Nephron progenitor cell (in vitro differentiated cells): Measurements from ENCODE around the gene SYNJ2.

Experiments
- DNase-seq: peaks from one replicate; pipeline ENCODE4 v3.0.0; 2021
- H3K27ac Mint-ChIP-seq: 2 replicates; pipeline ENCODE4 v1.8.0; 2021; ENCODE audit warnings: mild to moderate bottlenecking, moderate library complexity, mixed read lengths
- H3K27me3 Mint-ChIP-seq: 2 replicates; pipeline ENCODE4 v1.8.0; 2021; ENCODE audit warnings: mild to moderate bottlenecking, low read depth, mixed read lengths; ENCODE audit not compliant: poor library complexity
- H3K36me3 Mint-ChIP-seq: 2 replicates; pipeline ENCODE4 v1.8.0; 2021; ENCODE audit warnings: low read depth, mixed read lengths
- H3K4me1 Mint-ChIP-seq: 2 replicates; pipeline ENCODE4 v1.8.0; 2021; ENCODE audit warnings: mixed read lengths
- H3K4me3 Mint-ChIP-seq: 2 replicates; pipeline ENCODE4 v1.8.0; 2021; ENCODE audit warnings: mild to moderate bottlenecking, moderate library complexity, mixed read lengths
- H3K9me3 Mint-ChIP-seq: 2 replicates; pipeline ENCODE4 v1.8.0; 2021; ENCODE audit warnings: mild to moderate bottlenecking, moderate library complexity, mixed read lengths
- TF ChIP-seq, protein P1 (sequence below): fragments of 200-600 bp; sonication (generic); IDR thresholded peaks from 2 replicates; pipeline ENCODE4 v1.5.0; 2021; ENCODE audit warnings: antibody characterized with exemption

Gene SYNJ2

DNA sequence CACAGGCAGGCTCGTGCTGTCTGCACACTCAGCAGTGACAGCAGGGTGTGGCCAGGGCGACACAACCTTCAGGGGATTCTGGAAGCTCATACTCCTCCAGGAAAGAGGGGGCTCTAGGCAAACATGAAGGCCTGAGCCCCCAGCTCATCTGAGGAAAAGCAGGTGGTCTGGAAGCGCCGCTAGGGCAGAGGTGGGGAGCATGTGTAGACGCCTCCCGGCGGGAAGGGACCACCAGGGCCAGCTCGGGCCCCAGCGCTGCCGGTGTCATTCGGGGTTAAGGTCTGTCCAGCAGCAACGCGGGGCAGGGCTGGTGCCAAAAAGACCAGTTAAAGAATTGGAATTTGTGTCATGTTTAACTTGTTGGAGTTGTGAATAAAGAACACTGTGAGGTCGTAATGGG is 39.3 kb upstream of the SYNJ2 start:
- no peaks in the 10 kb centered on the region for H3K9me3 Mint-ChIP-seq
- DNase-seq, result no peak
- peak overlapping the region; percentile 56 for H3K27ac Mint-ChIP-seq
- H3K36me3 Mint-ChIP-seq, result peaks cover 52% of the 10 kb centered on the region
- TF ChIP-seq, protein P1, sequence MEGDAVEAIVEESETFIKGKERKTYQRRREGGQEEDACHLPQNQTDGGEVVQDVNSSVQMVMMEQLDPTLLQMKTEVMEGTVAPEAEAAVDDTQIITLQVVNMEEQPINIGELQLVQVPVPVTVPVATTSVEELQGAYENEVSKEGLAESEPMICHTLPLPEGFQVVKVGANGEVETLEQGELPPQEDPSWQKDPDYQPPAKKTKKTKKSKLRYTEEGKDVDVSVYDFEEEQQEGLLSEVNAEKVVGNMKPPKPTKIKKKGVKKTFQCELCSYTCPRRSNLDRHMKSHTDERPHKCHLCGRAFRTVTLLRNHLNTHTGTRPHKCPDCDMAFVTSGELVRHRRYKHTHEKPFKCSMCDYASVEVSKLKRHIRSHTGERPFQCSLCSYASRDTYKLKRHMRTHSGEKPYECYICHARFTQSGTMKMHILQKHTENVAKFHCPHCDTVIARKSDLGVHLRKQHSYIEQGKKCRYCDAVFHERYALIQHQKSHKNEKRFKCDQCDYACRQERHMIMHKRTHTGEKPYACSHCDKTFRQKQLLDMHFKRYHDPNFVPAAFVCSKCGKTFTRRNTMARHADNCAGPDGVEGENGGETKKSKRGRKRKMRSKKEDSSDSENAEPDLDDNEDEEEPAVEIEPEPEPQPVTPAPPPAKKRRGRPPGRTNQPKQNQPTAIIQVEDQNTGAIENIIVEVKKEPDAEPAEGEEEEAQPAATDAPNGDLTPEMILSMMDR, result no peak
- peaks cover 5% of the 10 kb centered on the region for H3K27me3 Mint-ChIP-seq
- peaks cover 6% of the 10 kb centered on the region for H3K4me1 Mint-ChIP-seq
- H3K4me3 Mint-ChIP-seq, result no peak overlapping the region

DNA sequence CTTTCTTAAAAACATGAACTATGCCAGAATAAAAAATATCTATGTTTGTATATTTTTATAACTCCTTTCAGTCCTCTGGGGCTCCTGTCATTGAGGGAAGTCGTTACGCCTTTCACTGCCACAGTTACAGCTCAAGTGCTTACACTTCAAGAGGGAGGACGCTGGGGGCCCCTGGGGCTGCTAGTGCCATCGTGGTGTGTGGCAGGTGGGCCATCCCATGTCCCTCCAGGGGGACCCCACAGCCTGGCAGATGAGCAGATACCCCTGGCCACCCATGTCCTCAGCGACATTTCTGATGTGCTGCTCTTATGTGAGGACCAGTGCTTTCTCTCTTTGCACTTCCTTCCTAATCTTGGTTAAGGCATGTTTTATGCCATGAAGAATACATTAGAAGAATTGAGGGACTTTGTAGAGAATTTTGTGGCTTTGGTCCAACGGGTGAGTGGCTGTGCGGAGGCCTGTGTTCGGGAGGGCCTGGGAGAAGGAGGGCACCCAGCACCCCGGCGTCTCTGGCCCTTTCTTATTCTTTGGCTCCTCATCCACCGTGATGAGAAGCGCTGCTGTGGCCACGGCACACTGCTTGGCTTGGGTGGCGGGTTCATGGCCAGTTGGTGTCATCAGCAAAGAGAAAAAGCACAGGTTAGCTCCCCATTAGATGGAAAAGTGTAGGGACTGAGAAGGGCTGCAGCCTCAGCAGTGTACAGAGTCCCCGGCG is 38.3 kb upstream of the SYNJ2 start:
- Mint-ChIP-seq H3K27ac (no peak overlapping the region), H3K27me3 (peaks cover 5% of the 10 kb centered on the region), H3K9me3 (no peaks in the 10 kb centered on the region), H3K4me3 (no peak overlapping the region), H3K4me1 (peaks cover 6% of the 10 kb centered on the region), H3K36me3 (peaks cover 55% of the 10 kb centered on the region)
- TF ChIP-seq, protein P1, result no peak
- DNase-seq, result no peak

DNA sequence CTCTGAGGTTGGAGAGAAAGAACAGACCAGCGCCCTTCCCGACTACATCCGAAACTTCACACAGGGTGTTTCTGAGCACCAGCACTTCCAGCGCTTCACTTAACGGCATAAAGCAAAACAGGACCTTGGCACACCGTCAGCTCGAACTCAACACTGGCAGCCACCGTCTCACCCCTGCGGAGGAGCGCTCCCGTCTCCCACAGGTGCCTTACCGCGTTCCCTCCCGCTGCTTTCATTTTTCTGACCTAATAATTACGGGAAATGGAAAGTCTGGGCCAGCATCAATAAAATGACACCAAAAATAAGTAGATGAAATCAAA is 37.7 kb upstream of the SYNJ2 start:
- Mint-ChIP-seq H3K9me3 (peaks cover 3% of the 10 kb centered on the region), H3K27ac (peak overlapping the region; percentile 14), H3K4me1 (peaks cover 6% of the 10 kb centered on the region), H3K4me3 (no peak overlapping the region), H3K36me3 (peaks cover 58% of the 10 kb centered on the region), H3K27me3 (peaks cover 5% of the 10 kb centered on the region)
- DNase-seq, result no peak
- TF ChIP-seq, protein P1, result no peak

DNA sequence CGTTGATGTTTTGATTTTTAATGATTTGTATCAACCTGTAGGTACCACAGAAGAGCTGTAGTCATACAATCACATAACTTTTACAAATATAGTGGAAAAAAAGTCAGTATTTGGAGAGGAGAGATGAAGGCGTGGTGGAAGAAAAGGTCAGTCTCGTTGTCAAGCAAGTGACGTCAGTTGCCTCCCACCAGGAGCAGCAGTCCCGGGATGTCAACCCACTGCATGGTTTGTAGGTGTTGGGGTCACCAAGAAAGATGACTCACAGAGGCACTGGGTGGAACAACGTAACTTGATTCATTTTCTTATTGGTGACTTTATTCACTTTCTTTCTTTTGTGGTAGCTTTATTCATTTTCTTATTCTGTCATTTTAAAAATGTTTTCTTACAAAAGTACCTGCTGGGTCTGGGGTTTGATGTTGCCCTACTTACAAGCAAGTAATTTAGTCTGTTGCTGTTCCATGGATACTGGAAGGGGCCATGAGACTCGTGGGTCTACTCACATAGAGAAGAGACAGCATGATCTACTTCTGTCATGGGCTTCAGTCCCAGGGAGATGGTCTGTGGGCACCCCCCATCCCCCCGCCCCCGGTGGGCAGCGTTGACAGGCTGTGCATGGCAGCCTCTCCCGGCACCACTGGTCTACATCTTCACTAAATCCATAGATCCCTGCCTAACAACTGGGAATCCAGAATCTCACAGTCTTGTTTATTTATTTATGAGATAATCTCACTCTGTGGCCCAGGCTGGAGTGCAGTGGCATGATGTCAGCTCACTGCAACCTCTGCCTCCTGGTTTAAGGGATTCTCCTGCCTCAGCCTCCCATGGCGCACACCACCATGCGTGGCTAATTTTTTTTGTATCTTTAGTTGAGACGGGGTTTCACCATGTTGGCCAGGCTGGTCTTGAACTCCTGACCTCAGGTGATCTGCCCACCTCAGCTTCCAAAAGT is 36.4 kb upstream of the SYNJ2 start:
- Mint-ChIP-seq H3K36me3 (peaks cover 61% of the 10 kb centered on the region), H3K27me3 (peaks cover 5% of the 10 kb centered on the region), H3K4me3 (no peak overlapping the region), H3K9me3 (peaks cover 16% of the 10 kb centered on the region), H3K4me1 (peaks cover 6% of the 10 kb centered on the region), H3K27ac (no peak overlapping the region)
- no peak for DNase-seq
- TF ChIP-seq, protein P1, result no peak

DNA sequence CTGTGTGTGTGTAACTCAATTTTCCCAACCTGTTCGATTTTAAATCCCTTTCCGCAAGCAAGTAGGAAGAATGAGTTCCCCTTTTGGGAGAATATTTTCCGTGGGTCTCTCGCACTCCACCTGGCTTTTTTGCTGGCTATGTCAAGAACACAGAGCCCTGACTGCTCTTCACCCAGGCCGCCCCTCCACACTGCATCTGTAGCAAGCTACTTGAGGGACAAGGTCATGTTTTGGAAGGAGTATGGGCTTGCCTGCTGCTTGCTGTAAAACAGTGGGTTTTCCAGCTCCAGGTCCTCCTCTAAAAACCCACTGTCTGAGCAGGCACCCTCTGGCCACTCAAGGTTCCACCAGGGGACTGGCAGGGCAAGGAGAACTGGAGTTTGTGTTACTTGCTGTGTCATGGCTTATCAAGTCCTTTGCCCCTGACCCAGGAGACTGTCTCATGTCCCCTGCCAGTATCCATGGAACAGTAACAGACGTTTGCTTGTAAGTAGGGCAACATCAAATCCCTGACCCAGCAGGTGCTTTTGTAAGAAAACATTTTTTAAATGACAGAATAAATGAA is 35.5 kb upstream of the SYNJ2 start:
- Mint-ChIP-seq H3K9me3 (peaks cover 25% of the 10 kb centered on the region), H3K27ac (peak overlapping the region; percentile 90), H3K4me1 (peaks cover 6% of the 10 kb centered on the region), H3K36me3 (peaks cover 63% of the 10 kb centered on the region), H3K27me3 (peaks cover 5% of the 10 kb centered on the region), H3K4me3 (no peak overlapping the region)
- TF ChIP-seq, protein P1, result no peak
- DNase-seq, result no peak
